H1 (cell line): Measurements from ENCODE around the gene IQSEC3. TPM values are rescaled to one million over a fixed set of nuclear protein-coding genes. Genes with fewer than 3 reads are reported as not detected.
A peak's percentile ranks its signal among the peaks of the same experiment; 100 is the strongest.

Source experiments
- CTCF ChIA-PET: fragments of 300-600 bp; sonication (Branson Sonifier 250); formaldehyde crosslinking; loops from one replicate; lab custom pipeline; 2021; ENCODE audit not compliant: partially characterized antibody; lab: Charles Lee
- POLR2A ChIA-PET: fragments of 300-600 bp; sonication (Branson Sonifier 250); formaldehyde crosslinking; loops from one replicate; lab custom pipeline; 2021; ENCODE audit warnings: inconsistent platforms; ENCODE audit not compliant: partially characterized antibody; lab: Charles Lee
- DNase-seq, 2 experiments: peaks; one replicate each; pipeline versions ENCODE4 v3.0.0 to v3.0.0-alpha.2; 2010 to 2022; ENCODE audit warnings: low spot score in 2 of 2, low read depth in 1 of 2, mixed read lengths in 1 of 2
- FAIRE-seq: peaks from 2 replicates; lab custom pipeline; 2011; peaks lifted over from hg19 to GRCh38; lab: Jason Lieb, UNC
- H2AFZ ChIP-seq: 2 replicates; pipeline ENCODE4 v1.8.1; 2012; ENCODE audit warnings: low read length, inconsistent platforms
- H2AK5ac ChIP-seq: 2 replicates; pipeline ENCODE4 v1.6.1; 2013; ENCODE audit warnings: low read depth, low read length
- H2BK120ac ChIP-seq: replicated peaks from 2 replicates; pipeline ENCODE3; 2013; ENCODE audit warnings: low read depth, low read length, inconsistent platforms
- H2BK12ac ChIP-seq: 2 replicates; pipeline ENCODE4 v1.6.1; 2013; ENCODE audit warnings: low read depth, low read length
- H2BK15ac ChIP-seq: 2 replicates; pipeline ENCODE4 v1.6.1; 2013; ENCODE audit warnings: low read length
- H2BK20ac ChIP-seq: 2 replicates; pipeline ENCODE4 v1.6.1; 2013; ENCODE audit warnings: low read length
- H2BK5ac ChIP-seq: 2 replicates; pipeline ENCODE4 v1.6.1; 2013; ENCODE audit warnings: low read depth, low read length
- H3K14ac ChIP-seq: 2 replicates; pipeline ENCODE4 v1.6.1; 2013; ENCODE audit warnings: inconsistent platforms; ENCODE audit not compliant: insufficient read length
- H3K18ac ChIP-seq: 2 replicates; pipeline ENCODE4 v1.6.1; 2013; ENCODE audit warnings: low read length; ENCODE audit errors: extremely low read depth
- H3K23ac ChIP-seq: 2 replicates; pipeline ENCODE4 v1.6.1; 2013; ENCODE audit warnings: inconsistent platforms; ENCODE audit not compliant: insufficient read length
- H3K23me2 ChIP-seq: 2 replicates; pipeline ENCODE4 v1.6.1; 2013; ENCODE audit warnings: low read depth, low read length
- H3K27ac ChIP-seq: 2 replicates; pipeline ENCODE4 v1.6.1; 2011; ENCODE audit warnings: low read depth, low read length, inconsistent platforms
- H3K27me3 ChIP-seq, 4 experiments: replicated peaks in 1 of 4; 1 replicate in 1 of 4; 2 replicates in 3 of 4; pipeline versions ENCODE4 v1.6.1 to v1.8.1; 2011 to 2013; ENCODE audit warnings: low read length in 3 of 4, mild to moderate bottlenecking in 3 of 4, inconsistent platforms in 2 of 4, mixed read lengths in 2 of 4, moderate library complexity in 1 of 4; ENCODE audit not compliant: control insufficient read depth in 3 of 4, insufficient read depth in 3 of 4; ENCODE audit errors: extremely low read depth in 1 of 4
- H3K36me3 ChIP-seq, 4 experiments: 2 replicates each; pipeline versions ENCODE4 v1.6.1 to v1.8.1; 2011 to 2013; ENCODE audit warnings: mild to moderate bottlenecking in 4 of 4, low read length in 3 of 4, moderate library complexity in 2 of 4, control low read depth in 1 of 4, inconsistent platforms in 1 of 4; ENCODE audit not compliant: insufficient read depth in 4 of 4, control insufficient read depth in 2 of 4
- H3K4ac ChIP-seq: replicated peaks from 2 replicates; pipeline ENCODE3; 2013; ENCODE audit warnings: low read length, low read depth, mixed read lengths, inconsistent platforms; ENCODE audit not compliant: insufficient read length
- H3K4me1 ChIP-seq, 4 experiments: replicated peaks in 1 of 4; 1 replicate in 1 of 4; 2 replicates in 3 of 4; pipeline versions ENCODE4 v1.6.1 to v1.8.1; 2011 to 2013; ENCODE audit warnings: low read length in 3 of 4, inconsistent platforms in 2 of 4, mixed read lengths in 1 of 4; ENCODE audit not compliant: insufficient read depth in 4 of 4, control insufficient read depth in 3 of 4
- H3K4me2 ChIP-seq, 2 experiments: 2 replicates each; pipeline versions ENCODE4 v1.6.1 to v1.8.1; 2011 to 2013; ENCODE audit warnings: low read depth in 2 of 2, low read length in 2 of 2, control low read depth in 1 of 2, inconsistent platforms in 1 of 2, mild to moderate bottlenecking in 1 of 2; ENCODE audit not compliant: insufficient read depth in 1 of 2
- H3K4me3 ChIP-seq, 4 experiments: fragments of 200-600, 300-600 bp in 1 of 4; sonication (generic), shearing (Covaris generic), sonication (Bioruptor Twin) in 1 of 4; 2 replicates each; pipeline versions ENCODE4 v1.5.1 to v1.8.1; 2011 to 2016; ENCODE audit warnings: low read length in 4 of 4, low read depth in 3 of 4, control low read depth in 2 of 4, inconsistent platforms in 2 of 4, mild to moderate bottlenecking in 2 of 4, mixed read lengths in 1 of 4, moderate library complexity in 1 of 4; ENCODE audit not compliant: insufficient read depth in 2 of 4; ENCODE audit errors: extremely low read depth in 1 of 4
- H3K56ac ChIP-seq: replicated peaks from 2 replicates; pipeline ENCODE3; 2013; ENCODE audit warnings: low read depth, mild to moderate bottlenecking, mixed read lengths, low read length, inconsistent platforms; ENCODE audit not compliant: insufficient read length
- H3K79me1 ChIP-seq: 2 replicates; pipeline ENCODE4 v1.6.1; 2013; ENCODE audit warnings: low read depth, low read length, control low read depth
- H3K79me2 ChIP-seq, 2 experiments: 2 replicates each; pipeline versions ENCODE4 v1.6.1 to v1.8.1; 2012 to 2013; ENCODE audit warnings: low read length in 2 of 2, mild to moderate bottlenecking in 2 of 2, inconsistent platforms in 1 of 2; ENCODE audit not compliant: insufficient read depth in 2 of 2, control insufficient read depth in 1 of 2
- H3K9ac ChIP-seq, 4 experiments: replicated peaks in 1 of 4; 1 replicate in 1 of 4; 2 replicates in 3 of 4; pipeline versions ENCODE4 v1.6.1 to v1.8.1; 2011 to 2013; ENCODE audit warnings: low read depth in 3 of 4, low read length in 3 of 4, control low read depth in 2 of 4, mild to moderate bottlenecking in 2 of 4, moderate library complexity in 2 of 4, inconsistent platforms in 1 of 4; ENCODE audit errors: extremely low read depth in 1 of 4
- H3K9me3 ChIP-seq, 2 experiments: 2 replicates each; pipeline versions ENCODE4 v1.6.1 to v1.8.1; 2012 to 2013; ENCODE audit warnings: mild to moderate bottlenecking in 2 of 2, moderate library complexity in 2 of 2, control low read depth in 1 of 2, inconsistent platforms in 1 of 2, low read depth in 1 of 2, low read length in 1 of 2, mixed read lengths in 1 of 2; ENCODE audit not compliant: insufficient read depth in 2 of 2
- H4K20me1 ChIP-seq, 2 experiments: replicated peaks in 1 of 2; 2 replicates each; pipeline versions ENCODE3 to v1.8.1; 2011 to 2013; ENCODE audit warnings: inconsistent platforms in 2 of 2, low read length in 2 of 2, mild to moderate bottlenecking in 1 of 2; ENCODE audit not compliant: insufficient read depth in 2 of 2, control insufficient read depth in 1 of 2
- H4K5ac ChIP-seq: 2 replicates; pipeline ENCODE4 v1.6.1; 2013; ENCODE audit warnings: low read length, low read depth, mixed read lengths, inconsistent platforms; ENCODE audit not compliant: insufficient read length
- H4K8ac ChIP-seq: 2 replicates; pipeline ENCODE4 v1.8.0; 2013; ENCODE audit warnings: mild to moderate bottlenecking, moderate library complexity, low read length, inconsistent platforms; ENCODE audit not compliant: insufficient read depth; ENCODE audit errors: extremely low read depth
- H4K91ac ChIP-seq: replicated peaks from 2 replicates; pipeline ENCODE3; 2013; ENCODE audit warnings: low read length, mixed read lengths, inconsistent platforms; ENCODE audit not compliant: insufficient read length
- JUN ChIP-seq: IDR thresholded peaks from 2 replicates; pipeline ENCODE4 v1.6.1; 2011; ENCODE audit warnings: low read depth, mild to moderate bottlenecking, improper control_type of control experiment, low read length
- KDM1A ChIP-seq: fragments of 200-600, 300-600 bp; sonication (generic); IDR thresholded peaks from 2 replicates; pipeline ENCODE4 v1.7.1; 2016; ENCODE audit warnings: mild to moderate bottlenecking, low read length, borderline replicate concordance
- KDM4A ChIP-seq: IDR thresholded peaks from one replicate; pipeline ENCODE4 v1.7.1; 2012; ENCODE audit warnings: low read depth, mild to moderate bottlenecking, moderate library complexity, low read length, inconsistent platforms; ENCODE audit not compliant: severe bottlenecking
- TAF1 ChIP-seq: IDR thresholded peaks from 2 replicates; pipeline ENCODE4 v1.6.1; 2011; ENCODE audit warnings: mild to moderate bottlenecking, low read depth, low read length
- WGBS, 2 experiments: shearing (Covaris generic) in 1 of 2; methylation state at CpG; one replicate each; pipeline versions ENCODE4 v1.1.6 to v1.1.7; 2013 to 2015; ENCODE audit warnings: low lambda C conversion rate in 2 of 2, mixed read lengths in 2 of 2, inconsistent platforms in 1 of 2, low coverage in 1 of 2, missing lambda C conversion rate in 1 of 2; ENCODE audit not compliant: insufficient replicate concordance in 2 of 2, insufficient coverage in 1 of 2, insufficient read length in 1 of 2; ENCODE audit errors: extremely low coverage in 1 of 2, missing lambda C conversion rate in 1 of 2; 5-methylcytosine and 5-hydroxymethylcytosine counted together
- polyA plus RNA-seq, 7 experiments: library from polyadenylated mRNA; depleted of rRNA in 3 of 7; stranded (reverse) in 5 of 7; unstranded in 2 of 7; fragments of >200 nt in 5 of 7; fragments of 200-250 nt in 2 of 7; gene quantifications; 1 replicate in 5 of 7; 2 replicates in 1 of 7; 4 replicates in 1 of 7; pipeline versions ENCODE4 v1.2.1 to v1.2.3, GENCODE V29; 2011 to 2013; ENCODE audit warnings: missing spikeins in 2 of 7, mixed read lengths in 2 of 7
- total RNA-seq: library from RNA; stranded (reverse); fragmentation: NEBNext Ultra II Directional; extraction: Animal tissue kit (Norgen Biotek cat#: 25700); gene quantifications from 2 replicates; pipeline ENCODE4 v1.2.1, GENCODE V29; 2021

Gene IQSEC3
- total and polyA plus RNA-seq, 2 of the 8 experiments (the other 6 are each of a cell fraction or from before 2014, with no cell fraction given), result 1.2 to 3.1 TPM

- H3K79me1 ChIP-seq, result no peaks in the 10 kb centered on the region
- no peak overlapping the region for H3K27ac ChIP-seq
- H3K4me1 ChIP-seq, result peaks cover 0 to 8% (median 0%) of the 10 kb centered on the region in 4 experiments; a peak in 1 of 7 replicates
- peaks cover 0 to 20% (median 8%) of the 10 kb centered on the region in 4 experiments; a peak in 6 of 7 replicates for H3K27me3 ChIP-seq
- H4K8ac ChIP-seq, result no peak overlapping the region; the same call in 1 of the 2 replicates
- 81% methylated on average over 7 of the region's 7 CpGs; no CpG with 5 or more reads in 1 of the 2 experiments for WGBS, 2 experiments
- no peak overlapping the region for H2AFZ ChIP-seq
- no peak overlapping the region for H3K23ac ChIP-seq
- H3K23me2 ChIP-seq, result no peaks in the 10 kb centered on the region
- 0 out of 2 replicates have a peak overlapping the region, but pooled peaks have one; percentile 49 for H2BK15ac ChIP-seq
- POLR2A ChIA-PET, result no interaction called here
- CTCF ChIA-PET, result interaction anchor here (0.7 to 2.3 kb wide), 3 partner anchors 71 to 137 kb away, joined by 3 to 5 read pairs (median 4); no protein-coding TSS in a partner anchor
- no peak overlapping the region for H3K4ac ChIP-seq
- H3K36me3 ChIP-seq, result no peaks in the 10 kb centered on the region
- no peak overlapping the region for H2BK120ac ChIP-seq
- H3K14ac ChIP-seq, result no peak overlapping the region
- no peak overlapping the region for H4K91ac ChIP-seq
- no peak overlapping the region for H4K5ac ChIP-seq
- no peak overlapping the region for H3K4me3 ChIP-seq
- H3K9ac ChIP-seq, result no peak overlapping the region
- H3K18ac ChIP-seq, result no peak overlapping the region
- no peak overlapping the region for H3K56ac ChIP-seq
- H3K79me2 ChIP-seq, result no peaks in the 10 kb centered on the region
- no peak for TF ChIP-seq TAF1
- TF ChIP-seq JUN, result no peak
- no peak for TF ChIP-seq KDM4A
- TF ChIP-seq KDM1A, result no peak
- H2BK12ac ChIP-seq, result no peak overlapping the region
- no peak overlapping the region for H2AK5ac ChIP-seq
- no peak overlapping the region for H2BK20ac ChIP-seq
- DNase-seq, result no peak
- FAIRE-seq, result no peak
- H2BK5ac ChIP-seq, result no peak overlapping the region
- H3K4me2 ChIP-seq, result no peak overlapping the region
- H4K20me1 ChIP-seq, result peaks cover 0 to 2% of the 10 kb centered on the region in 2 experiments
- H3K9me3 ChIP-seq, result no peaks in the 10 kb centered on the region
These were observed 16.2 kb downstream of the IQSEC3 start for GRCh38 chr12:82740-83139.
